Skeletal muscle tissue (tissue), 4 donors: ENCODE measurements around the gene KRT75. TPM values are rescaled to one million over a fixed set of nuclear protein-coding genes. Genes with fewer than 3 reads are reported as not detected.

Experiments used
- H3K27ac ChIP-seq: one replicate; pipeline ENCODE4 v1.7.0; 2013; ENCODE audit warnings: mild to moderate bottlenecking, low read depth, low read length, inconsistent platforms
- H3K27me3 ChIP-seq, 3 donors: one replicate each; pipeline ENCODE4 v1.7.0; 2013; ENCODE audit warnings: low read length in 3 of 3; ENCODE audit not compliant: control insufficient read depth in 3 of 3, insufficient read depth in 3 of 3
- H3K36me3 ChIP-seq, 3 donors: one replicate each; pipeline ENCODE4 v1.7.0; 2013; ENCODE audit warnings: low read length in 3 of 3; ENCODE audit not compliant: control insufficient read depth in 3 of 3, insufficient read depth in 3 of 3
- H3K4me1 ChIP-seq, 3 donors: one replicate each; pipeline ENCODE4 v1.7.0; 2013; ENCODE audit warnings: low read length in 3 of 3, mild to moderate bottlenecking in 3 of 3; ENCODE audit not compliant: control insufficient read depth in 3 of 3, insufficient read depth in 3 of 3
- H3K4me3 ChIP-seq, 3 donors: one replicate each; pipeline ENCODE4 v1.7.0; 2013; ENCODE audit warnings: low read length in 3 of 3
- H3K9ac ChIP-seq, 3 donors: one replicate each; pipeline ENCODE4 v1.7.0; 2013; ENCODE audit warnings: low read length in 3 of 3, mild to moderate bottlenecking in 3 of 3, moderate library complexity in 2 of 3, low read depth in 1 of 3
- H3K9me3 ChIP-seq, 3 donors: one replicate each; pipeline ENCODE4 v1.7.0; 2013; ENCODE audit warnings: low read length in 3 of 3; ENCODE audit not compliant: control insufficient read depth in 3 of 3
- total RNA-seq: library from RNA; depleted of rRNA; stranded (reverse); fragments of >200 nt; gene quantifications from one replicate; pipeline ENCODE4 v1.2.3, GENCODE V29; 2014
- donor health status: Osteomylitis.

The KRT75 gene
- total RNA-seq, 1 donor from 2014 or later: not detected

DNA sequence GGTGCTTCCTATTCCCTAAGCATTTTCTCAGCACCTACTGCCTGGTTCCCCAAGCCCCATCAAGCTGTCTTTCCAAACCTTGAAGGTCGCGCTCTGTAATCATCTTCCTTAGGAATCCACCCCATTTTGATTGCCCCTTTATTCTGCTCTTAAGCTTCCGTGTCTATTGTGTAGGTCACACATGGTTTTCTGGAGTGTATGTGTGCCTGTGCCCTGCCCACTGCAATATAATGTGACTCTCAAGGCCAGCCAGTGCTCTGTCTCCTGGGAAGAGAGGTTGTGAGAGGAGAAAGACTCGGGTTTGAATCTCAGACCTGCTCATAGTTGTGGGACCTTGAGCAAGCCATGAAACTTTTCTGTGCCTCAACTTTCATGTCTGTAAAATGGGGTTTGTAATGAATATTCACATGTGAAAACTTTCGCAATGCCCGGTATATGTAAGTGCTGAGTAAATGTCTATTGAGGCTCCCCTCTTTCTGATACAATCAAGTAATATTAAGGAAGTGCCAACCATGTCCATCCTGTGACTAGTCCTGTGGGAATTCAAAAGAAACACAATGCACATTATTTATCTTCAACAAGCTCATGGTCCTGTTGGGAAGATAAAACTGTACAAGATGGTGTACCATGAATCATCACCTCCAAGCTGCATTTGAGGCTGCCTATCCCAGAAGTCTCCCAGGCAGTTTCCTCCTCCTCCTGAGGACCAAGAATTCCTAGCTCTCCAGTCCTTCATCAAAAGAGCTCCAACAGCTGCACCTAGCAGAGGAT lies 774 bp upstream of the KRT75 start:
- Histone ChIP-seq H3K36me3 (no peaks in the 10 kb centered on the region), H3K4me1 (no peaks in the 10 kb centered on the region), H3K27ac (no peak overlapping the region), H3K9me3 (no peaks in the 10 kb centered on the region), H3K4me3 (no peak overlapping the region), H3K27me3 (peaks cover 26 to 56% (median 49%) of the 10 kb centered on the region in 3 donors), H3K9ac (no peak overlapping the region)

- Histone ChIP-seq H3K27ac (no peak overlapping the region), H3K36me3 (no peaks in the 10 kb centered on the region), H3K4me1 (no peaks in the 10 kb centered on the region), H3K9ac (no peak overlapping the region), H3K4me3 (no peak overlapping the region), H3K9me3 (no peaks in the 10 kb centered on the region), H3K27me3 (peaks cover 31 to 49% (median 46%) of the 10 kb centered on the region in 3 donors)
Observed at GRCh38 chr12:52433501-52434080, 580 bp downstream of the KRT75 start.

DNA sequence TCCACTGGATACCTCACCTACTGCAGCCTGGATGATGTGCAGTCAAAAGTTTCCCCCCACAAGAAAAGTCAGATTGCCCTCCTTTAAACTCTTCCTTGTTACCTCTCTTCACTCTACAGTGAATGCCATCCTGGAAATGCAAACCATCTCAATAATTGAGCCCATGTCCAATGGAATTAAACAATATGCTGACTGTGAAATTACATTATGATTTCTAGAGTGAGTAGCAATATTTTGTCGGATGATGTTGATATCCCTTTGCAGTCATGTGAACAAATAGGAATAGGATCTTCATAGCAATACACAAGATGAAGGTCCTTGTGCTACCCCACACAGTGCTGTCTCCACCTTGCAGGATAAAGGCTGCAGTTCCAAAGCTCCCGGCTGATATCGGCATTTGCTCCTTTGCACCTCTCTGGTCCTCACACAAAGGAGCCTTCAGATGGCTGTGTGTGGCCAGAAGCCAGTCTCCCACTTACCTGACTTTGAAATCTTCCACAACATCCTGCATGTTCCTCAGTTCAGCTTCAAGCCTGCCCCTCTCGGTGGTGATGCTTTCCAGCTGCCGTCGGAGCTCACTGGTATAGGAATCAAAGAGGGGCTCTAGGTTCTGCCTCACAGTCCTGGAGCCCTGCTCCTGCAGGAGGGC lies 1.5 kb downstream of the KRT75 start:
- H3K9ac ChIP-seq: no peak overlapping the region
- H3K4me1 ChIP-seq: no peaks in the 10 kb centered on the region
- no peaks in the 10 kb centered on the region for H3K9me3 ChIP-seq
- H3K36me3 ChIP-seq: no peaks in the 10 kb centered on the region
- H3K4me3 ChIP-seq: no peak overlapping the region
- H3K27ac ChIP-seq: no peak overlapping the region
- H3K27me3 ChIP-seq: peaks cover 31 to 52% (median 47%) of the 10 kb centered on the region in 3 donors

GRCh38 chr12:52428121-52428520 lies 6.0 kb downstream of the KRT75 start:
- H3K36me3 ChIP-seq: no peaks in the 10 kb centered on the region
- H3K4me3 ChIP-seq: no peak overlapping the region
- H3K9ac ChIP-seq: no peak overlapping the region
- no peaks in the 10 kb centered on the region for H3K9me3 ChIP-seq
- peaks cover 10 to 35% (median 28%) of the 10 kb centered on the region in 3 donors for H3K27me3 ChIP-seq
- H3K4me1 ChIP-seq: no peaks in the 10 kb centered on the region
- H3K27ac ChIP-seq: no peak overlapping the region

- Histone ChIP-seq H3K4me3 (no peak overlapping the region), H3K4me1 (no peaks in the 10 kb centered on the region), H3K9me3 (no peaks in the 10 kb centered on the region), H3K36me3 (no peaks in the 10 kb centered on the region), H3K27ac (no peak overlapping the region), H3K27me3 (peaks cover 8 to 33% (median 25%) of the 10 kb centered on the region in 3 donors), H3K9ac (no peak overlapping the region)
Observed at GRCh38 chr12:52427083-52427482, 7.1 kb downstream of the KRT75 start.

GRCh38 chr12:52426034-52426433 lies 8.1 kb downstream of the KRT75 start:
- Histone ChIP-seq H3K4me3 (no peak overlapping the region), H3K9ac (no peak overlapping the region), H3K27me3 (peaks cover 5 to 31% (median 29%) of the 10 kb centered on the region in 3 donors), H3K9me3 (no peaks in the 10 kb centered on the region), H3K4me1 (no peaks in the 10 kb centered on the region), H3K36me3 (no peaks in the 10 kb centered on the region), H3K27ac (no peak overlapping the region)

- Histone ChIP-seq H3K36me3 (no peaks in the 10 kb centered on the region), H3K9me3 (no peaks in the 10 kb centered on the region), H3K4me3 (no peak overlapping the region), H3K9ac (no peak overlapping the region), H3K27me3 (peaks cover 5 to 27% (median 24%) of the 10 kb centered on the region in 3 donors), H3K27ac (no peak overlapping the region), H3K4me1 (no peaks in the 10 kb centered on the region)
Observed at GRCh38 chr12:52425466-52425865, 8.7 kb downstream of the KRT75 start.

- no peak overlapping the region for H3K27ac ChIP-seq
Observed at GRCh38 chr12:52423661-52424500, 10.3 kb downstream of the KRT75 start.

DNA sequence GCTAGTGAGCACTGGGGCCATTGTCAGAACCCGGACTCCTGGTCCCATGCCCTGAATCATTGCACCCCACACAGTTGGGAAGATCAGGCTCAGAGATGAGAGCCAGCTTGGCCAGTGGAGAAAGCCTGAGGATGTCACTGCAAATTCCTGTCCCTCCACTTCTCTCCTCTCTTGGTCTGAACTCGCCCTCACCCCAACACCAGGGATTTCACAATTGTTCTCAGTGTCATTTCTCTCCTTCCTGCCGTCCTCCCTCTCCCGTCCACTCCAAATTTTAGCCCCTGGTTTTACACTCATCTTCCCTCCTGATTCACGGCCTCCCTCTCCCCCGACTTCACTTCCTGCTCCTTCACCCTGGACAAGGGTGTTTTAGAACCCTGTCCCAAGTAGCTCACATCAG lies 11.1 kb downstream of the KRT75 start:
- Histone ChIP-seq H3K27ac (no peak overlapping the region), H3K9me3 (no peaks in the 10 kb centered on the region), H3K9ac (no peak overlapping the region), H3K27me3 (peaks cover 0 to 18% (median 14%) of the 10 kb centered on the region in 3 donors), H3K36me3 (no peaks in the 10 kb centered on the region), H3K4me3 (no peak overlapping the region), H3K4me1 (no peaks in the 10 kb centered on the region)

More at GRCh38 chr12:52423661-52424500, 10.3 kb downstream of the KRT75 start:
- Histone ChIP-seq H3K4me3 (no peak overlapping the region), H3K36me3 (no peaks in the 10 kb centered on the region), H3K9me3 (no peaks in the 10 kb centered on the region), H3K27me3 (peaks cover 3 to 19% (median 19%) of the 10 kb centered on the region in 3 donors), H3K4me1 (no peaks in the 10 kb centered on the region), H3K9ac (no peak overlapping the region)
